Prostate gland (tissue), 2 donors: ENCODE measurements around the gene IKBKG. TPM values are rescaled to one million over a fixed set of nuclear protein-coding genes. Genes with fewer than 3 reads are reported as not detected.
"Not testable (repeated sequence)": the region's sequence is repeated elsewhere in the genome, so short reads cannot be mapped to it uniquely, and the experiment has no call there.

Source experiments
- DNase-seq: peaks from one replicate; pipeline ENCODE4 v3.0.0-alpha.2; 2019; ENCODE audit warnings: low spot score
- H3K27ac ChIP-seq, 2 donors: fragments of 200-600 bp; sonication (generic); 2 replicates each; pipeline ENCODE4 v1.5.1; 2017 to 2019
- H3K27me3 ChIP-seq: fragments of 200-600 bp; sonication (generic); replicated peaks from 2 replicates; pipeline ENCODE4 v1.5.1; 2019; ENCODE audit not compliant: insufficient read depth
- H3K36me3 ChIP-seq, 2 donors: fragments of 200-600 bp; sonication (generic); 1 replicate in 1 of 2; 2 replicates in 1 of 2; pipeline versions ENCODE4 v1.5.1 to v1.8.1; 2017 to 2019
- H3K4me1 ChIP-seq: fragments of 200-600 bp; sonication (generic); replicated peaks from 2 replicates; pipeline ENCODE4 v1.5.1; 2019
- H3K4me3 ChIP-seq, 2 donors: fragments of 200-600 bp; sonication (generic); 2 replicates each; pipeline ENCODE4 v1.5.1; 2017 to 2019
- H3K9me3 ChIP-seq: fragments of 200-600 bp; sonication (generic); 2 replicates; pipeline ENCODE4 v1.5.1; 2017
- CTCF ChIP-seq, 4 experiments: fragments of 200-600 bp in 2 of 4; fragments of 450-650 bp in 2 of 4; sonication (generic) in 2 of 4; IDR thresholded peaks; 1 replicate in 3 of 4; 2 replicates in 1 of 4; pipeline ENCODE4 v1.5.1; 2016 to 2019; ENCODE audit warnings: antibody characterized with exemption in 4 of 4, mild to moderate bottlenecking in 2 of 4, moderate library complexity in 2 of 4
- POLR2A ChIP-seq: fragments of 450-650 bp; IDR thresholded peaks from one replicate; pipeline ENCODE4 v1.6.1; 2016; ENCODE audit warnings: antibody characterized with exemption, mild to moderate bottlenecking
- POLR2AphosphoS5 ChIP-seq: sonication (generic); formaldehyde crosslinking; IDR thresholded peaks from one replicate; pipeline ENCODE4 v1.6.1; 2017; ENCODE audit warnings: antibody characterized with exemption
- WGBS: methylation state at CpG from one replicate; pipeline ENCODE4 v1.1.5; 2018; 5-methylcytosine and 5-hydroxymethylcytosine counted together
- intact Hi-C: fragments of 100-400 bp; cut with DNase I; formaldehyde crosslinking; loops from one replicate; pipeline ENCODE4 v1.14.2; 2022
- total RNA-seq, 2 donors: library from RNA; depleted of rRNA; stranded (reverse); fragments of >200 nt; gene quantifications; one replicate each; pipeline ENCODE4 v1.1.0, GENCODE V29; 2016

IKBKG gene
- total RNA-seq, 2 donors from 2014 or later: 16.4 to 31.7 TPM

GRCh38 chrX:154573061-154573460, 25.6 kb downstream of the IKBKG start:
- WGBS: no CpG with 5 or more reads among the region's 10 CpGs
- H3K4me1 ChIP-seq, DNase-seq, H3K27me3 ChIP-seq, H3K9me3 ChIP-seq, H3K27ac ChIP-seq, H3K36me3 ChIP-seq, H3K4me3 ChIP-seq, intact Hi-C loops: not testable (repeated sequence)

- H3K4me3 ChIP-seq, H3K4me1 ChIP-seq, H3K27me3 ChIP-seq, H3K36me3 ChIP-seq, H3K27ac ChIP-seq, intact Hi-C loops, DNase-seq, H3K9me3 ChIP-seq: not testable (repeated sequence)
- no CpG with 5 or more reads among the region's 5 CpGs for WGBS
Observed at GRCh38 chrX:154575076-154575475, 27.7 kb downstream of the IKBKG start.

- H3K9me3 ChIP-seq, intact Hi-C loops, H3K4me1 ChIP-seq, H3K27me3 ChIP-seq, H3K36me3 ChIP-seq, H3K27ac ChIP-seq, H3K4me3 ChIP-seq, DNase-seq: not testable (repeated sequence)
- no CpG with 5 or more reads among the region's 8 CpGs for WGBS
Observed at GRCh38 chrX:154582994-154583393, 35.6 kb downstream of the IKBKG start.

GRCh38 chrX:154584585-154585183, 37.3 kb downstream of the IKBKG start, which contains the start of gene CTAG1A:
TSS of gene CTAG1A (plus strand) at chrX:154585133. CDS start at chrX:154585207, 74 bp downstream.
- intact Hi-C loops, H3K27me3 ChIP-seq, DNase-seq, H3K9me3 ChIP-seq, H3K36me3 ChIP-seq, H3K4me3 ChIP-seq, H3K4me1 ChIP-seq, H3K27ac ChIP-seq: not testable (repeated sequence)
- WGBS: no CpG with 5 or more reads among the region's 39 CpGs

GRCh38 chrX:154590415-154590814, 43.0 kb downstream of the IKBKG start:
- WGBS: no CpG with 5 or more reads among the region's 13 CpGs
- H3K4me1 ChIP-seq: not testable (repeated sequence)

GRCh38 chrX:154592505-154592904, 45.1 kb downstream of the IKBKG start:
- Histone ChIP-seq H3K4me3 (no peak overlapping the region), H3K9me3 (no peaks in the 10 kb centered on the region), H3K4me1 (no peaks in the 10 kb centered on the region), H3K27ac (no peak overlapping the region), H3K36me3 (no peaks in the 10 kb centered on the region), H3K27me3 (no peaks in the 10 kb centered on the region)
- intact Hi-C loops: no loop called here
- TF ChIP-seq POLR2AphosphoS5: no peak
- WGBS: 97% methylated on average over 5 of the region's 5 CpGs
- no peak for DNase-seq

More at GRCh38 chrX:154590415-154590814, 43.0 kb downstream of the IKBKG start:
- H3K9me3 ChIP-seq, H3K36me3 ChIP-seq, H3K27ac ChIP-seq, intact Hi-C loops, H3K4me3 ChIP-seq, DNase-seq, H3K27me3 ChIP-seq: not testable (repeated sequence)

- intact Hi-C loops: no loop called here
- no peaks in the 10 kb centered on the region for H3K27me3 ChIP-seq
- H3K9me3 ChIP-seq: no peaks in the 10 kb centered on the region
- H3K27ac ChIP-seq: no peak overlapping the region
- WGBS: 93% methylated on average over 2 of the region's 5 CpGs
- no peaks in the 10 kb centered on the region for H3K36me3 ChIP-seq
- no peak for DNase-seq
- no peak overlapping the region for H3K4me3 ChIP-seq
- TF ChIP-seq POLR2AphosphoS5: no peak
- no peaks in the 10 kb centered on the region for H3K4me1 ChIP-seq
Observed at GRCh38 chrX:154593201-154593600, 45.8 kb downstream of the IKBKG start.

GRCh38 chrX:154594491-154594890, 47.1 kb downstream of the IKBKG start:
- no peak for DNase-seq
- TF ChIP-seq POLR2A (no peak), CTCF (IDR thresholded peaks at IDR 0.05) (no peak), POLR2AphosphoS5 (no peak)
- H3K27me3 ChIP-seq: no peaks in the 10 kb centered on the region
- no peaks in the 10 kb centered on the region for H3K9me3 ChIP-seq
- no peaks in the 10 kb centered on the region for H3K36me3 ChIP-seq
- no peak overlapping the region for H3K27ac ChIP-seq
- WGBS: 92% methylated on average over 3 of the region's 4 CpGs
- no peaks in the 10 kb centered on the region for H3K4me1 ChIP-seq
- intact Hi-C loops: no loop called here
- no peak overlapping the region for H3K4me3 ChIP-seq
